A549 (cell line): ENCODE data around the gene VAT1L. TPM values are rescaled to one million over a fixed set of nuclear protein-coding genes. Genes with fewer than 3 reads are reported as not detected.

Experiments
- ATAC-seq, 2 experiments: fragments of 200-7000 bp in 1 of 2; fragments of >200 bp in 1 of 2; cut with Nextera tagmentation in 1 of 2; cut with Tn5 transposase in 1 of 2; 3 replicates each; pipeline versions ENCODE4 v1.8.0 to v1.9.1; 2018 to 2020; ENCODE audit warnings: mild to moderate bottlenecking in 1 of 2, moderate library complexity in 1 of 2
- CTCF ChIA-PET: fragments of 300-600 bp; sonication (Branson Sonifier 250); formaldehyde crosslinking; extraction: SDS; loops from one replicate; lab custom pipeline; 2021; ENCODE audit warnings: antibody characterized with exemption, inconsistent platforms; lab: Yijun Ruan, JAX
- POLR2A ChIA-PET: fragments of 350-600 bp; formaldehyde crosslinking; extraction: SDS; loops from one replicate; lab custom pipeline; 2021; ENCODE audit warnings: antibody characterized with exemption, inconsistent platforms; lab: Yijun Ruan, JAX
- DNase-seq, 2 experiments: peaks; one replicate each; pipeline versions ENCODE4 v3.0.0 to v3.0.0-alpha.2; 2011 to 2016; ENCODE audit warnings: low read depth in 1 of 2, low spot score in 1 of 2
- FAIRE-seq: peaks from 2 replicates; lab custom pipeline; 2011; peaks lifted over from hg19 to GRCh38; lab: Jason Lieb, UNC
- H3K27ac ChIP-seq, 2 experiments: fragments of >200 bp; sonication (Bioruptor Twin); formaldehyde crosslinking; 3 replicates each; pipeline ENCODE4 v1.5.1; 2016 to 2017
- H3K4me1 ChIP-seq: fragments of >200 bp; sonication (Bioruptor Twin); formaldehyde crosslinking; 3 replicates; pipeline ENCODE4 v1.6.1; 2016
- H3K4me2 ChIP-seq: fragments of >200 bp; sonication (Bioruptor Twin); formaldehyde crosslinking; 3 replicates; pipeline ENCODE4 v1.6.1; 2016
- H3K4me3 ChIP-seq: fragments of >200 bp; sonication (Bioruptor Twin); formaldehyde crosslinking; 3 replicates; pipeline ENCODE4 v1.5.1; 2016
- H3K9me3 ChIP-seq: fragments of >200 bp; sonication (Bioruptor Twin); formaldehyde crosslinking; 3 replicates; pipeline ENCODE4 v1.6.1; 2016
- BCL3 ChIP-seq: fragments of >200 bp; sonication (Bioruptor Twin); formaldehyde crosslinking; IDR thresholded peaks from 3 replicates; pipeline ENCODE4 v1.6.1; 2016
- BHLHE40 ChIP-seq: IDR thresholded peaks from 2 replicates; pipeline ENCODE4 v1.6.1; 2012; ENCODE audit warnings: low read depth, low read length, inconsistent platforms
- CBX2 ChIP-seq: fragments of 200-600 bp; sonication (generic); IDR thresholded peaks from 2 replicates; pipeline ENCODE4 v1.6.1; 2016; ENCODE audit warnings: low read depth, mild to moderate bottlenecking, borderline replicate concordance
- CBX8 ChIP-seq: fragments of 200-600 bp; sonication (generic); IDR thresholded peaks from 2 replicates; pipeline ENCODE4 v1.6.1; 2016
- CHD2 ChIP-seq: fragments of 150-350 bp; IDR thresholded peaks from 2 replicates; pipeline ENCODE4 v1.6.1; 2014; ENCODE audit warnings: low read length; ENCODE audit not compliant: partially characterized antibody
- CHD4 ChIP-seq: fragments of 200-600 bp; sonication (generic); IDR thresholded peaks from 2 replicates; pipeline ENCODE4 v1.6.1; 2016; ENCODE audit warnings: antibody characterized with exemption, mild to moderate bottlenecking, borderline replicate concordance
- EHMT2 ChIP-seq: fragments of 200-600 bp; sonication (generic); IDR thresholded peaks from 2 replicates; pipeline ENCODE4 v1.6.1; 2016; ENCODE audit warnings: antibody characterized with exemption, low read depth, mild to moderate bottlenecking, moderate library complexity
- GATA3 ChIP-seq: IDR thresholded peaks from 2 replicates; pipeline ENCODE4 v1.6.1; 2012; ENCODE audit warnings: borderline replicate concordance
- HOXA7 ChIP-seq: fragments of 250-450 bp; sonication (Bioruptor Pico); IDR thresholded peaks from 2 replicates; pipeline ENCODE4 v1.5.0; 2020; ENCODE audit warnings: mild to moderate bottlenecking, moderate library complexity
- JUNB ChIP-seq: fragments of >200 bp; sonication (Bioruptor Twin); formaldehyde crosslinking; IDR thresholded peaks from 2 replicates; pipeline ENCODE4 v1.6.1; 2016
- KDM1A ChIP-seq: fragments of 200-600 bp; sonication (generic); IDR thresholded peaks from 2 replicates; pipeline ENCODE4 v1.6.1; 2016; ENCODE audit warnings: low read depth, mild to moderate bottlenecking
- MYC ChIP-seq: IDR thresholded peaks from 2 replicates; pipeline ENCODE4 v1.6.1; 2012; ENCODE audit warnings: mild to moderate bottlenecking, inconsistent platforms, low read length, improper control_type of control experiment, borderline replicate concordance
- PHF8 ChIP-seq: fragments of 200-600 bp; sonication (generic); IDR thresholded peaks from 2 replicates; pipeline ENCODE4 v1.6.1; 2016; ENCODE audit warnings: low read depth, mild to moderate bottlenecking, antibody characterized with exemption, moderate library complexity, borderline replicate concordance
- RAD21 ChIP-seq, 2 experiments: fragments of >200 bp in 1 of 2; sonication (Bioruptor Twin) in 1 of 2; formaldehyde crosslinking in 1 of 2; IDR thresholded peaks in 1 of 2; conservative IDR thresholded peaks in 1 of 2; 2 replicates in 1 of 2; 3 replicates in 1 of 2; pipeline ENCODE4 v1.6.1; 2012 to 2018; ENCODE audit warnings: inconsistent platforms in 1 of 2
- RARB ChIP-seq: fragments of 250-450 bp; sonication (Bioruptor Pico); IDR thresholded peaks from 2 replicates; pipeline ENCODE4 v1.8.0; 2021; ENCODE audit warnings: mild to moderate bottlenecking, moderate library complexity
- TFCP2L1 ChIP-seq: fragments of 250-450 bp; sonication (Bioruptor Pico); IDR thresholded peaks from 2 replicates; pipeline ENCODE4 v1.5.0; 2021; ENCODE audit warnings: mild to moderate bottlenecking
- ZC3H11A ChIP-seq: fragments of 450-650 bp; IDR thresholded peaks from 2 replicates; pipeline ENCODE4 v1.6.1; 2014; ENCODE audit warnings: antibody characterized with exemption, mild to moderate bottlenecking
- ZFP36 ChIP-seq: fragments of 450-650 bp; IDR thresholded peaks from 2 replicates; pipeline ENCODE4 v1.6.1; 2014; ENCODE audit warnings: borderline replicate concordance; ENCODE audit not compliant: partially characterized antibody
- ZNF302 ChIP-seq: fragments of 250-450 bp; sonication (Bioruptor Pico); IDR thresholded peaks from 2 replicates; pipeline ENCODE4 v1.9.0; 2021; ENCODE audit warnings: inconsistent platforms, mild to moderate bottlenecking, moderate library complexity
- WGBS: methylation state at CpG from one replicate; pipeline ENCODE4 v1.1.6; 2017; ENCODE audit errors: missing lambda C conversion rate; 5-methylcytosine and 5-hydroxymethylcytosine counted together
- polyA plus RNA-seq, 4 experiments: library from polyadenylated mRNA; depleted of rRNA in 3 of 4; stranded (reverse); fragments of >200 nt; fragmentation: RNase III in 1 of 4; extraction: RNeasy Plus Mini Kit Qiagen cat#74134 plus additional on column Dnase treatment in 1 of 4; gene quantifications; 2 replicates in 3 of 4; 3 replicates in 1 of 4; pipeline ENCODE4 v1.2.3, GENCODE V29; 2011 to 2017
- TF ChIP-seq, protein P1 (sequence below): fragments of 250-450 bp; sonication (Bioruptor Pico); IDR thresholded peaks from 2 replicates; pipeline ENCODE4 v1.5.0; 2021; ENCODE audit warnings: mild to moderate bottlenecking, moderate library complexity, borderline replicate concordance
- TF ChIP-seq, protein P2 (sequence below): IDR thresholded peaks from 2 replicates; pipeline ENCODE4 v1.6.1; 2012
- TF ChIP-seq, protein P3 (sequence below): fragments of >200 bp; sonication (Bioruptor Twin); formaldehyde crosslinking; IDR thresholded peaks from 3 replicates; pipeline ENCODE4 v1.5.1; 2016
- TF ChIP-seq, protein P4 (sequence below): fragments of 200-600 bp; sonication (generic); IDR thresholded peaks from 2 replicates; pipeline ENCODE4 v1.6.1; 2016; ENCODE audit warnings: antibody characterized with exemption, mild to moderate bottlenecking, moderate library complexity
- TF ChIP-seq, protein P5 (sequence below): fragments of 450-650 bp; IDR thresholded peaks from 2 replicates; pipeline ENCODE4 v1.6.1; 2014; ENCODE audit warnings: antibody characterized with exemption
- TF ChIP-seq, protein P6 (sequence below): IDR thresholded peaks from 2 replicates; pipeline ENCODE4 v1.6.1; 2012; ENCODE audit warnings: low read depth, borderline replicate concordance
- TF ChIP-seq, protein P7 (sequence below): fragments of 250-450 bp; sonication (Bioruptor Pico); IDR thresholded peaks from 2 replicates; pipeline ENCODE4 v1.5.0; 2020; ENCODE audit warnings: low read depth, mild to moderate bottlenecking, moderate library complexity

The VAT1L gene
- polyA plus RNA-seq, 2 of the 4 experiments (the other 2 are of a cell fraction) = not detected

GRCh38 chr16:77951788-77952187 lies 163.4 kb downstream of the VAT1L start:
- no peaks in the 10 kb centered on the region for H3K9me3 ChIP-seq
- TF ChIP-seq GATA3 (no peak), HOXA7 (CRISPR knock-in tag) (no peak), JUNB (no peak), RARB (no peak), KDM1A (no peak), ZNF302 (CRISPR knock-in tag) (no peak), CHD2 (no peak), CHD4 (no peak), RAD21 (conservative IDR thresholded peaks at IDR 0.05 in 1 of 2, IDR thresholded peaks at IDR 0.05 in 1 of 2) (peak; percentile 14 to 30; a peak in 1 of 5 replicates), PHF8 (no peak), BCL3 (no peak)
- TF ChIP-seq, protein P1, sequence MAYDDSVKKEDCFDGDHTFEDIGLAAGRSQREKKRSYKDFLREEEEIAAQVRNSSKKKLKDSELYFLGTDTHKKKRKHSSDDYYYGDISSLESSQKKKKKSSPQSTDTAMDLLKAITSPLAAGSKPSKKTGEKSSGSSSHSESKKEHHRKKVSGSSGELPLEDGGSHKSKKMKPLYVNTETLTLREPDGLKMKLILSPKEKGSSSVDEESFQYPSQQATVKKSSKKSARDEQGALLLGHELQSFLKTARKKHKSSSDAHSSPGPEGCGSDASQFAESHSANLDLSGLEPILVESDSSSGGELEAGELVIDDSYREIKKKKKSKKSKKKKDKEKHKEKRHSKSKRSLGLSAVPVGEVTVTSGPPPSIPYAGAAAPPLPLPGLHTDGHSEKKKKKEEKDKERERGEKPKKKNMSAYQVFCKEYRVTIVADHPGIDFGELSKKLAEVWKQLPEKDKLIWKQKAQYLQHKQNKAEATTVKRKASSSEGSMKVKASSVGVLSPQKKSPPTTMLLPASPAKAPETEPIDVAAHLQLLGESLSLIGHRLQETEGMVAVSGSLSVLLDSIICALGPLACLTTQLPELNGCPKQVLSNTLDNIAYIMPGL (CRISPR knock-in tag) = no peak
- TF ChIP-seq, protein P2, sequence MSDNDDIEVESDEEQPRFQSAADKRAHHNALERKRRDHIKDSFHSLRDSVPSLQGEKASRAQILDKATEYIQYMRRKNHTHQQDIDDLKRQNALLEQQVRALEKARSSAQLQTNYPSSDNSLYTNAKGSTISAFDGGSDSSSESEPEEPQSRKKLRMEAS = no peak
- TF ChIP-seq, protein P3, sequence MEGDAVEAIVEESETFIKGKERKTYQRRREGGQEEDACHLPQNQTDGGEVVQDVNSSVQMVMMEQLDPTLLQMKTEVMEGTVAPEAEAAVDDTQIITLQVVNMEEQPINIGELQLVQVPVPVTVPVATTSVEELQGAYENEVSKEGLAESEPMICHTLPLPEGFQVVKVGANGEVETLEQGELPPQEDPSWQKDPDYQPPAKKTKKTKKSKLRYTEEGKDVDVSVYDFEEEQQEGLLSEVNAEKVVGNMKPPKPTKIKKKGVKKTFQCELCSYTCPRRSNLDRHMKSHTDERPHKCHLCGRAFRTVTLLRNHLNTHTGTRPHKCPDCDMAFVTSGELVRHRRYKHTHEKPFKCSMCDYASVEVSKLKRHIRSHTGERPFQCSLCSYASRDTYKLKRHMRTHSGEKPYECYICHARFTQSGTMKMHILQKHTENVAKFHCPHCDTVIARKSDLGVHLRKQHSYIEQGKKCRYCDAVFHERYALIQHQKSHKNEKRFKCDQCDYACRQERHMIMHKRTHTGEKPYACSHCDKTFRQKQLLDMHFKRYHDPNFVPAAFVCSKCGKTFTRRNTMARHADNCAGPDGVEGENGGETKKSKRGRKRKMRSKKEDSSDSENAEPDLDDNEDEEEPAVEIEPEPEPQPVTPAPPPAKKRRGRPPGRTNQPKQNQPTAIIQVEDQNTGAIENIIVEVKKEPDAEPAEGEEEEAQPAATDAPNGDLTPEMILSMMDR = peak; percentile 35
- TF ChIP-seq, protein P4, sequence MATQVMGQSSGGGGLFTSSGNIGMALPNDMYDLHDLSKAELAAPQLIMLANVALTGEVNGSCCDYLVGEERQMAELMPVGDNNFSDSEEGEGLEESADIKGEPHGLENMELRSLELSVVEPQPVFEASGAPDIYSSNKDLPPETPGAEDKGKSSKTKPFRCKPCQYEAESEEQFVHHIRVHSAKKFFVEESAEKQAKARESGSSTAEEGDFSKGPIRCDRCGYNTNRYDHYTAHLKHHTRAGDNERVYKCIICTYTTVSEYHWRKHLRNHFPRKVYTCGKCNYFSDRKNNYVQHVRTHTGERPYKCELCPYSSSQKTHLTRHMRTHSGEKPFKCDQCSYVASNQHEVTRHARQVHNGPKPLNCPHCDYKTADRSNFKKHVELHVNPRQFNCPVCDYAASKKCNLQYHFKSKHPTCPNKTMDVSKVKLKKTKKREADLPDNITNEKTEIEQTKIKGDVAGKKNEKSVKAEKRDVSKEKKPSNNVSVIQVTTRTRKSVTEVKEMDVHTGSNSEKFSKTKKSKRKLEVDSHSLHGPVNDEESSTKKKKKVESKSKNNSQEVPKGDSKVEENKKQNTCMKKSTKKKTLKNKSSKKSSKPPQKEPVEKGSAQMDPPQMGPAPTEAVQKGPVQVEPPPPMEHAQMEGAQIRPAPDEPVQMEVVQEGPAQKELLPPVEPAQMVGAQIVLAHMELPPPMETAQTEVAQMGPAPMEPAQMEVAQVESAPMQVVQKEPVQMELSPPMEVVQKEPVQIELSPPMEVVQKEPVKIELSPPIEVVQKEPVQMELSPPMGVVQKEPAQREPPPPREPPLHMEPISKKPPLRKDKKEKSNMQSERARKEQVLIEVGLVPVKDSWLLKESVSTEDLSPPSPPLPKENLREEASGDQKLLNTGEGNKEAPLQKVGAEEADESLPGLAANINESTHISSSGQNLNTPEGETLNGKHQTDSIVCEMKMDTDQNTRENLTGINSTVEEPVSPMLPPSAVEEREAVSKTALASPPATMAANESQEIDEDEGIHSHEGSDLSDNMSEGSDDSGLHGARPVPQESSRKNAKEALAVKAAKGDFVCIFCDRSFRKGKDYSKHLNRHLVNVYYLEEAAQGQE = no peak
- no peak overlapping the region for H3K27ac ChIP-seq
- CTCF ChIA-PET = interaction anchor here (0.6 to 2.2 kb wide), 7 partner anchors 10 to 1054 kb away, joined by 3 to 5 read pairs (median 5); no protein-coding TSS in a partner anchor
- DNase-seq (peak; percentile 25 to 28), ATAC-seq (peak; percentile 62 to 64; a peak in 4 of 6 replicates), FAIRE-seq (no peak)
- H3K4me1 ChIP-seq = no peaks in the 10 kb centered on the region
- POLR2A ChIA-PET = no interaction called here
- 2% methylated on average over 2 of the region's 2 CpGs for WGBS
- no peak overlapping the region for H3K4me3 ChIP-seq
- no peak overlapping the region for H3K4me2 ChIP-seq

DNA sequence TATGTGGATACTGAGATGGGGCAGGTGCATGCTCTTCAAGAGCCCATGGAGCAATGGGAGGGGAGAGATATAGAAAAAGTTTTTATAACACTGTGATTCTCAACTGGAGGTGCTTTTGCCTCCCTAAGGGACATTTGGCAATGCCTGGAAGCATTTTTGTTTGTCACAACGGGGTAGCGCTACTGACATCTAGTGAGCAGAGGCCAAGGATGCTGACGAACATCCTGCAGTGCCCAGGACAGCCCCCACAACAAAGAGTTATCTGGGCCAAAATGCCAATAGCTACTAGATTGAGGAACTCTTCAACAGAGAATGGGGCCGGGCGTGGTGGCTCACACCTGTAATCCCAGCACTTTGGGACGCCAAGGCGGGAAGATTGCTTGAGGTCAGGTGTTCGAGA lies 166.8 kb downstream of the VAT1L start:
- H3K4me2 ChIP-seq = no peak overlapping the region
- POLR2A ChIA-PET = no interaction called here
- TF ChIP-seq, protein P5, sequence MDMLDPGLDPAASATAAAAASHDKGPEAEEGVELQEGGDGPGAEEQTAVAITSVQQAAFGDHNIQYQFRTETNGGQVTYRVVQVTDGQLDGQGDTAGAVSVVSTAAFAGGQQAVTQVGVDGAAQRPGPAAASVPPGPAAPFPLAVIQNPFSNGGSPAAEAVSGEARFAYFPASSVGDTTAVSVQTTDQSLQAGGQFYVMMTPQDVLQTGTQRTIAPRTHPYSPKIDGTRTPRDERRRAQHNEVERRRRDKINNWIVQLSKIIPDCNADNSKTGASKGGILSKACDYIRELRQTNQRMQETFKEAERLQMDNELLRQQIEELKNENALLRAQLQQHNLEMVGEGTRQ = no peak
- TF ChIP-seq CBX2 (no peak), ZC3H11A (no peak), HOXA7 (CRISPR knock-in tag) (no peak), ZFP36 (no peak), CBX8 (no peak), TFCP2L1 (CRISPR knock-in tag) (no peak), BHLHE40 (no peak), EHMT2 (no peak), MYC (no peak), CHD4 (no peak)
- TF ChIP-seq, protein P6, sequence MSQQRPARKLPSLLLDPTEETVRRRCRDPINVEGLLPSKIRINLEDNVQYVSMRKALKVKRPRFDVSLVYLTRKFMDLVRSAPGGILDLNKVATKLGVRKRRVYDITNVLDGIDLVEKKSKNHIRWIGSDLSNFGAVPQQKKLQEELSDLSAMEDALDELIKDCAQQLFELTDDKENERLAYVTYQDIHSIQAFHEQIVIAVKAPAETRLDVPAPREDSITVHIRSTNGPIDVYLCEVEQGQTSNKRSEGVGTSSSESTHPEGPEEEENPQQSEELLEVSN = no peak
- TF ChIP-seq, protein P7, sequence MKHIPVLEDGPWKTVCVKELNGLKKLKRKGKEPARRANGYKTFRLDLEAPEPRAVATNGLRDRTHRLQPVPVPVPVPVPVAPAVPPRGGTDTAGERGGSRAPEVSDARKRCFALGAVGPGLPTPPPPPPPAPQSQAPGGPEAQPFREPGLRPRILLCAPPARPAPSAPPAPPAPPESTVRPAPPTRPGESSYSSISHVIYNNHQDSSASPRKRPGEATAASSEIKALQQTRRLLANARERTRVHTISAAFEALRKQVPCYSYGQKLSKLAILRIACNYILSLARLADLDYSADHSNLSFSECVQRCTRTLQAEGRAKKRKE (CRISPR knock-in tag) = no peak

More for the DNA sequence above, 166.8 kb downstream of the VAT1L start:
- Histone ChIP-seq H3K4me1 (no peaks in the 10 kb centered on the region), H3K4me3 (no peak overlapping the region), H3K9me3 (no peaks in the 10 kb centered on the region), H3K27ac (no peak overlapping the region)
- 23% methylated on average over 8 of the region's 8 CpGs for WGBS
- CTCF ChIA-PET = no interaction called here
- ATAC-seq (no peak), DNase-seq (no peak), FAIRE-seq (no peak)
